Fibroblast of the aortic adventitia (primary cell): Measurements from ENCODE around the gene SMYD1. TPM values are rescaled to one million over a fixed set of nuclear protein-coding genes. Genes with fewer than 3 reads are reported as not detected.

Source experiments
- DNase-seq: peaks from one replicate; pipeline ENCODE4 v3.0.0-alpha.2; 2010; ENCODE audit warnings: low read depth
- H3K4me3 ChIP-seq: 2 replicates; pipeline ENCODE4 v1.5.1; 2011; ENCODE audit warnings: low read depth, mild to moderate bottlenecking, control low read depth, low read length, moderate library complexity
- CTCF ChIP-seq: IDR thresholded peaks from 2 replicates; pipeline ENCODE4 v1.5.1; 2011; ENCODE audit warnings: mild to moderate bottlenecking, low read length, control low read depth, inconsistent platforms; ENCODE audit not compliant: insufficient read depth
- total RNA-seq: library from RNA; depleted of rRNA; stranded (reverse); fragments of >200 nt; gene quantifications from 2 replicates; pipeline ENCODE4 v1.2.3, GENCODE V29; 2012; ENCODE audit warnings: low replicate concordance

SMYD1 gene
- total RNA-seq, 1 donor, result not detected

DNA sequence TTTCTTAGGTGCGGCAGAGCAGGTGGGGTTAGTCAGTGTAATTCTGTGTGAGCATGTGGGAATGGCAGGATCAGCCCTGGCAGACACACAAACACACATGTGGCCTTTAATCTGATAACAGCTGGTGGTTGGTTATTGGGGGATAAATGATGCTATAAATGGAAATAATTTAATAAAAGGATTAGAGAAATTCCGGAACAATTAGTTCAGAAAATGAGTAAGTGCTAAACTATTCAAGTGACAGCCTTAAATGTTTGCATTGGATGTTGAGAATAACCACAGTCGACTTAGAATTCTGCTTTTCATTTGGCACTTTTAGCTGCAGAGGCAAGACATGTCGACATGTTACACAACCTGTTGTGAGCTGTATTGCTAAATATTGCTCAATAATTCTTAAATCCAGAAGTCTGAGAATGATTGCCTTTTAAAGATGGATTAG, 7.2 kb downstream of the SMYD1 start:
- H3K4me3 ChIP-seq, result no peak overlapping the region
- peak; percentile 89 for DNase-seq
- TF ChIP-seq CTCF, result no peak

GRCh38 chr2:88077080-88077479, 9.5 kb downstream of the SMYD1 start:
- no peak for DNase-seq
- no peak overlapping the region for H3K4me3 ChIP-seq
- no peak for TF ChIP-seq CTCF

GRCh38 chr2:88078643-88079172, 11.1 kb downstream of the SMYD1 start:
- no peak for TF ChIP-seq CTCF
- no peak overlapping the region for H3K4me3 ChIP-seq
- no peak for DNase-seq

DNA sequence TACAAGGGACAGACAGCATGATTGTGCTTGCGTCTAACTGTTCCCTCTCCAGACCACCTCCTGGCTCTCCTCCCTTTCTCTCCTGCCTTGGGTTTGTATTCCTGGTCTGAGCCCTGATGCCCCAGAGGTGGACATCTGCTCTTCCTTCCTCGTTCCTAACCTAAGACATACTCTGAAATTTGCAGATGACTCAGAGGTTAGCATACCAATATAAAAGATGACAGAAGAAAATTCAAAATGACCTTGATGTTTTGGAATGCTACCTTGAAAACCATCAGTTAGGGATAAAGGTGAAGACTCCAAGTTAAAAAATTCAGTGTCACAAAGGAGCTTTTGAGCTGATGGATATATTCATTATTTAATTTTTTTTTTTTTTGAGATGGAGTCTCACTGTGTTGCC, 12.9 kb downstream of the SMYD1 start:
- no peak for DNase-seq
- no peak for TF ChIP-seq CTCF

DNA sequence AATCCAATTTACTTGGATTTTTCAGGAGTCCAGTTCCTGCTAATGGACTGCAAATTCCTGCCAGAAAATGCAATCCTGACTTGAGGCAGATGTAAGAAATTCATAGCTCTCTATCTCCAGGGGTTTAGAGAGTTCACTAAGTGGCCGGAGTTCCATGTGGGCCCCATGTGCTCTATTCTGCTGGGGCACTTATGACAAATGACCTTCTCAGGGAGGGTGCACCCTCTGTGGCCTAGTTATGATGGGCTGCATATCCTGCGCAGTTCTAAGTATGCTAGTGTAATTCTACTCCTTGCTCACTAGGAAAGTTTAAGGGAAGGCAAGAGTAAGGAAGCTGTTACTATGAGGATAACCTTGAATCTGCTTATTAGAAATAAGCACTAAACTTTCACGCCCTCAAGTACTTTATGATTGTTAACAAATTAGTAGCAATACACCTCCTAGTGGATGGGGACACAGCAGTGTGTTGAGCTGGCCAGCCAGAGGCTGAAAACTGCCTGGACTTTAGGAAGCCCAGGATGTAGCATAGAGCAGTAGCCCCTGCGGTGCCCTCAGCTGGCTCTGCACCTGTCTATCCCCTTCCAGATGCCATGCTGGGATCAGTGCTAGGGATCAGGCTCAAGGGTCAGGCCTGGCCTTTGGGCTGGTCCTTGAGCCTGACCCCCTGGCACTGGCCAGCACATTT, 14.4 kb downstream of the SMYD1 start:
- no peak for TF ChIP-seq CTCF
- no peak overlapping the region for H3K4me3 ChIP-seq
- no peak for DNase-seq

More for the DNA sequence above, 12.9 kb downstream of the SMYD1 start:
- no peak overlapping the region for H3K4me3 ChIP-seq

DNA sequence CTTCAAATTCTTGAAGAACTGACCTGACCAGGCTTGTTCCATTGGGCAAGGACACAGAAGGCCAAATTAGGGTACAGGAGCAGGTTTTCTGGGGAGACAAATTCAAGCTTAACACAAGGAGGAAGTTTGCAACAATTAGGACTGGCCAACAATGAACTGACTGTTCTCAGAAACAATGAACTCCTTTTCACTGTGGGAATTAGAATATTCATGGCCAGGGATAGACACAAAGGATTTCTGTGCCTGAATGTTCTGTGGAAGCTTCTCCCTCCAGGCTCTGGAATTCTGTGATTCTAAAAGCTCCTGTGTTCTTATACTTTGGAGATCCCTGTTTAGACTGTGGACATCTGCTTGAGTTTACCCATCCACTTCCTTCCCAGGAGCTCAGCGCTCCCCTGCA, 15.2 kb downstream of the SMYD1 start:
- no peak for DNase-seq
- TF ChIP-seq CTCF, result no peak
- H3K4me3 ChIP-seq, result no peak overlapping the region
